Measurements from ENCODE around the gene FCHSD2.

DNA sequence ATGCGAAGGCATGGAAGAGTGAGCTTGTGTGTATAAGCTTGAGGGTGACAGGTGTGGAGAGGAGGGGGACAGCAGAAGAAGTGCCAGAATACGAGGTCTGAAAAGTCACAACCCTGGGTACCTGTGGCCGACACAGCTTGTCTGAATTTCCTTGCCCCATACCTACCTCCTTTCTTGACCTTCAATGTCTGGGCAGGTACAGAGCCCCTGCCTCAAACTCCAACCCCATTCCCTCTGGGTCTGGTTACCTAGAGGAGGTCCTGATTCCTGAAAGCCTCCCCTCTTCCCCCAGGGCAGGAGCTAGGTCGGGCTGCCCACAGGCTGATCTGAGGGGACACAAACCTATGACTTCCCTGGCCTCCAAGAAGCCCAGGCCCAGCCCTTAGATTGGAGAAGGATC, 36.6 kb upstream of the FCHSD2 start:
- TF ChIP-seq, protein P1, sequence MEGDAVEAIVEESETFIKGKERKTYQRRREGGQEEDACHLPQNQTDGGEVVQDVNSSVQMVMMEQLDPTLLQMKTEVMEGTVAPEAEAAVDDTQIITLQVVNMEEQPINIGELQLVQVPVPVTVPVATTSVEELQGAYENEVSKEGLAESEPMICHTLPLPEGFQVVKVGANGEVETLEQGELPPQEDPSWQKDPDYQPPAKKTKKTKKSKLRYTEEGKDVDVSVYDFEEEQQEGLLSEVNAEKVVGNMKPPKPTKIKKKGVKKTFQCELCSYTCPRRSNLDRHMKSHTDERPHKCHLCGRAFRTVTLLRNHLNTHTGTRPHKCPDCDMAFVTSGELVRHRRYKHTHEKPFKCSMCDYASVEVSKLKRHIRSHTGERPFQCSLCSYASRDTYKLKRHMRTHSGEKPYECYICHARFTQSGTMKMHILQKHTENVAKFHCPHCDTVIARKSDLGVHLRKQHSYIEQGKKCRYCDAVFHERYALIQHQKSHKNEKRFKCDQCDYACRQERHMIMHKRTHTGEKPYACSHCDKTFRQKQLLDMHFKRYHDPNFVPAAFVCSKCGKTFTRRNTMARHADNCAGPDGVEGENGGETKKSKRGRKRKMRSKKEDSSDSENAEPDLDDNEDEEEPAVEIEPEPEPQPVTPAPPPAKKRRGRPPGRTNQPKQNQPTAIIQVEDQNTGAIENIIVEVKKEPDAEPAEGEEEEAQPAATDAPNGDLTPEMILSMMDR (conservative IDR thresholded peaks at IDR 0.05; ENCODE audit: low read depth, low read length), result no peak
- no peak for TF ChIP-seq EZH2phosphoT487 (IDR thresholded peaks at IDR 0.05; ENCODE audit: borderline replicate concordance, low read length)
